ENCODE results near the gene SCNN1B.

GRCh38 chr16:23317751-23318150, 15.6 kb downstream of the SCNN1B start:
- TF ChIP-seq GLI4 (tag by site-specific recombination; IDR thresholded peaks at IDR 0.05) (no peak), ZNF843 (tag by site-specific recombination; IDR thresholded peaks at IDR 0.05) (no peak), YY2 (tag by site-specific recombination; IDR thresholded peaks at IDR 0.05) (no peak), ZNF274 (IDR thresholded peaks at IDR 0.05; ENCODE audit: low read length) (no peak), ZNF274 (tag by site-specific recombination; IDR thresholded peaks at IDR 0.05; ENCODE audit: borderline replicate concordance) (no peak), ZBTB20 (tag by site-specific recombination; IDR thresholded peaks at IDR 0.05) (no peak), ZNF394 (tag by site-specific recombination; IDR thresholded peaks at IDR 0.05; ENCODE audit: borderline replicate concordance) (no peak), CTCF (tag by site-specific recombination; IDR thresholded peaks at IDR 0.05) (no peak)

All from HEK293 (cell line).